K562 (cell line): ENCODE data around the gene PRKAR2B. TPM values are rescaled to one million over a fixed set of nuclear protein-coding genes. Genes with fewer than 3 reads are reported as not detected.
A peak's percentile ranks its signal among the peaks of the same experiment; 100 is the strongest.

Experiments used
- ARID3B ChIP-seq: fragments of 250-450 bp; sonication (Bioruptor Pico); IDR thresholded peaks from 2 replicates; pipeline ENCODE4 v1.4.0; 2020; ENCODE audit warnings: borderline replicate concordance
- BCOR ChIP-seq: fragments of 450-650 bp; IDR thresholded peaks from 2 replicates; pipeline ENCODE4 v1.6.1; 2016
- CBX3 ChIP-seq, 2 experiments: IDR thresholded peaks; 1 replicate in 1 of 2; 2 replicates in 1 of 2; pipeline ENCODE4 v1.6.1; 2012; ENCODE audit warnings: inconsistent platforms in 2 of 2, low read length in 2 of 2, borderline replicate concordance in 1 of 2, control low read depth in 1 of 2
- FOXP1 ChIP-seq: sonication (generic); formaldehyde crosslinking; IDR thresholded peaks from 2 replicates; pipeline ENCODE4 v1.8.0; 2022; ENCODE audit warnings: mild to moderate bottlenecking, missing genetic modification reagents
- HDAC6 ChIP-seq: IDR thresholded peaks from 2 replicates; pipeline ENCODE4 v1.6.1; 2012; ENCODE audit warnings: low read depth, mild to moderate bottlenecking, control low read depth, inconsistent platforms, low read length, moderate library complexity
- HNRNPUL1 ChIP-seq: fragments of 200-400 bp; formaldehyde crosslinking; IDR thresholded peaks from 2 replicates; pipeline ENCODE4 v1.6.1; 2017; ENCODE audit warnings: low read length
- MEIS2 ChIP-seq: fragments of 450-650 bp; IDR thresholded peaks from 2 replicates; pipeline ENCODE4 v1.6.1; 2014; ENCODE audit warnings: mild to moderate bottlenecking; ENCODE audit not compliant: partially characterized antibody
- NR2C1 ChIP-seq, 2 experiments: fragments of 450-650 bp; IDR thresholded peaks; 2 replicates each; pipeline ENCODE4 v1.6.1; 2017; ENCODE audit warnings: mild to moderate bottlenecking in 2 of 2, antibody characterized with exemption in 1 of 2, inconsistent platforms in 1 of 2, missing compliant biosample characterization in 1 of 2, missing genetic modification characterization in 1 of 2
- RAD21 ChIP-seq, 2 experiments: fragments of 250-450 bp in 1 of 2; fragments of 450-650 bp in 1 of 2; sonication (Bioruptor Pico) in 1 of 2; formaldehyde crosslinking in 1 of 2; IDR thresholded peaks in 1 of 2; conservative IDR thresholded peaks in 1 of 2; 2 replicates each; pipeline versions ENCODE4 v1.4.0 to v1.8.0; 2020 to 2022; ENCODE audit warnings: mild to moderate bottlenecking in 2 of 2, moderate library complexity in 1 of 2
- RBBP5 ChIP-seq: fragments of 200-600 bp; sonication (generic); IDR thresholded peaks from 2 replicates; pipeline ENCODE4 v1.6.1; 2012; ENCODE audit warnings: borderline replicate concordance, mild to moderate bottlenecking, low read length, control low read depth, inconsistent platforms; ENCODE audit not compliant: insufficient read depth, poor library complexity, severe bottlenecking
- SMAD4 ChIP-seq: fragments of 250-450 bp; sonication (Bioruptor Pico); conservative IDR thresholded peaks from 2 replicates; pipeline ENCODE4 v1.8.0; 2021; ENCODE audit warnings: inconsistent platforms, mild to moderate bottlenecking, moderate library complexity
- SOX6 ChIP-seq: fragments of 450-650 bp; IDR thresholded peaks from 2 replicates; pipeline ENCODE4 v1.6.1; 2014; ENCODE audit warnings: mild to moderate bottlenecking
- SPI1 ChIP-seq: IDR thresholded peaks from 2 replicates; pipeline ENCODE4 v1.6.1; 2011; ENCODE audit warnings: low read depth, low read length, control low read depth, borderline replicate concordance
- SRF ChIP-seq, 2 experiments: fragments of 250-450, 450-650 bp in 1 of 2; sonication (Bioruptor Pico) in 1 of 2; sonication (generic) in 1 of 2; formaldehyde crosslinking; IDR thresholded peaks; 2 replicates each; pipeline versions ENCODE4 v1.5.0 to v1.5.1; 2020 to 2022; ENCODE audit warnings: mild to moderate bottlenecking in 1 of 2, missing genetic modification reagents in 1 of 2
- STAT5B ChIP-seq: fragments of 250-450 bp; sonication (Bioruptor Pico); IDR thresholded peaks from 2 replicates; pipeline ENCODE4 v1.8.0; 2021; ENCODE audit warnings: mild to moderate bottlenecking, inconsistent platforms
- TGIF2 ChIP-seq: sonication (generic); formaldehyde crosslinking; IDR thresholded peaks from 2 replicates; pipeline ENCODE4 v1.8.1; 2022; ENCODE audit warnings: mild to moderate bottlenecking, missing genetic modification reagents, moderate library complexity
- TRIM24 ChIP-seq, 2 experiments: fragments of 450-650 bp; IDR thresholded peaks; 2 replicates each; pipeline ENCODE4 v1.6.1; 2016
- ZNF121 ChIP-seq: sonication (generic); formaldehyde crosslinking; conservative IDR thresholded peaks from 2 replicates; pipeline ENCODE4 v1.8.0; 2022; ENCODE audit warnings: missing genetic modification reagents
- ZNF165 ChIP-seq: fragments of 250-450 bp; sonication (Bioruptor Pico); IDR thresholded peaks from 2 replicates; pipeline ENCODE4 v1.4.0; 2020; ENCODE audit warnings: borderline replicate concordance
- ZNF280B ChIP-seq: fragments of 250-450 bp; sonication (Bioruptor Pico); IDR thresholded peaks from 2 replicates; pipeline ENCODE4 v1.5.1; 2021; ENCODE audit warnings: mild to moderate bottlenecking
- ZNF3 ChIP-seq: fragments of 250-450 bp; sonication (Bioruptor Pico); IDR thresholded peaks from 2 replicates; pipeline ENCODE4 v1.5.0; 2021; ENCODE audit warnings: mild to moderate bottlenecking, moderate library complexity
- ZNF609 ChIP-seq: sonication (generic); formaldehyde crosslinking; IDR thresholded peaks from 2 replicates; pipeline ENCODE4 v1.8.1; 2023; ENCODE audit warnings: missing genetic modification reagents, mild to moderate bottlenecking, borderline replicate concordance
- polyA plus RNA-seq, 8 experiments: library from polyadenylated mRNA; depleted of rRNA in 4 of 8; stranded (reverse) in 5 of 8; unstranded in 3 of 8; fragments of >200 nt; fragmentation: Nextera tagmentation in 2 of 8; fragmentation: Illumina TruSeq in 1 of 8; extraction: Ambion mirVana in 2 of 8; extraction: Trizol in 1 of 8; gene quantifications; 2 replicates each; pipeline versions ENCODE4 v1.2.1 to v1.2.3, GENCODE V29; 2011 to 2014; ENCODE audit warnings: inconsistent platforms in 1 of 8, missing spikeins in 1 of 8
- total RNA-seq, 7 experiments: library from RNA; depleted of rRNA in 6 of 7; stranded (reverse); fragments of >200 nt in 6 of 7; fragmentation: Illumina TruSeq in 2 of 7; extraction: Trizol in 2 of 7; gene quantifications; 2 replicates each; pipeline versions ENCODE4 v1.2.1 to v1.2.3, GENCODE V29; 2011 to 2021; ENCODE audit warnings: low replicate concordance in 1 of 7

PRKAR2B gene
- total and polyA plus RNA-seq, 9 of the 15 experiments (the other 6 are each of a cell fraction or from before 2014, with no cell fraction given), result 59.0 to 173 (median 129) TPM

- TF ChIP-seq ZNF609 (CRISPR knock-in tag) (no peak), STAT5B (CRISPR knock-in tag) (no peak), ZNF280B (no peak), ZNF3 (no peak), CBX3 (IDR thresholded peaks at IDR 0.05; ENCODE audit: borderline replicate concordance in 1 of 2, low read length in 2 of 2) (peak in 1 of 2 experiments; percentile 47; a peak in 1 of 3 replicates), SOX6 (peak; percentile 61; the same call in 1 of the 2 replicates), ZNF121 (CRISPR knock-in tag) (no peak), SRF (CRISPR knock-in tag; IDR thresholded peaks at IDR 0.05) (no peak), ZNF165 (CRISPR knock-in tag) (no peak), HNRNPUL1 (no peak), RBBP5 (no peak), RAD21 (CRISPR knock-in tag; conservative IDR thresholded peaks at IDR 0.05 in 1 of 2, IDR thresholded peaks at IDR 0.05 in 1 of 2) (0 out of 4 replicates have a peak, but pooled peaks of 1 of the 2 experiments have one; percentile 7), SPI1 (peak; percentile 71), TGIF2 (CRISPR knock-in tag) (no peak), TRIM24 (IDR thresholded peaks at IDR 0.05) (no peak), SMAD4 (peak; percentile 70), NR2C1 (IDR thresholded peaks at IDR 0.05) (0 out of 2 replicates have a peak, but pooled peaks have one; percentile 7), NR2C1 (tag; IDR thresholded peaks at IDR 0.05) (no peak), ARID3B (no peak), MEIS2 (peak; percentile 22), BCOR (no peak), HDAC6 (no peak), FOXP1 (CRISPR knock-in tag) (no peak)
Observed at GRCh38 chr7:107103369-107103768, 58.9 kb downstream of the PRKAR2B start (continued).
